ENCODE measurements around the gene SLC16A7. TPM values are rescaled to one million over a fixed set of nuclear protein-coding genes. Genes with fewer than 3 reads are reported as not detected.

Gene SLC16A7
- polyA plus RNA-seq, 1 of the 3 experiments (the other 2 are of a cell fraction) = not detected

- POLR2A ChIA-PET = no interaction called here
- 4% methylated on average over 3 of the region's 3 CpGs for WGBS (ENCODE audit: low lambda C conversion rate)
These were observed 24.5 kb downstream of the SLC16A7 start for GRCh38 chr12:59620326-59620725.

GRCh38 chr12:59624732-59625460, 29.1 kb downstream of the SLC16A7 start:
- Histone ChIP-seq H2AFZ (ENCODE audit: low read depth) (no peak overlapping the region), H3K27me3 (ENCODE audit: insufficient read depth) (no peaks in the 10 kb centered on the region), H3K27ac (ENCODE audit: low read depth in 2 of 2, low read length in 1 of 2) (no peak overlapping the region), H3K9ac (no peak overlapping the region), H3K4me3 (ENCODE audit: low read depth in 2 of 2, low read length in 1 of 2) (no peak overlapping the region), H3K36me3 (replicated peaks in 1 of 2; ENCODE audit: control insufficient read depth in 1 of 2, insufficient read depth in 2 of 2, low read length in 1 of 2) (no peaks in the 10 kb centered on the region), H3K4me2 (no peak overlapping the region), H3K9me3 (no peaks in the 10 kb centered on the region), H3K79me2 (ENCODE audit: insufficient read depth) (no peaks in the 10 kb centered on the region), H4K20me1 (ENCODE audit: insufficient read depth) (no peaks in the 10 kb centered on the region), H3F3A (replicated peaks; ENCODE audit: insufficient read depth) (no peaks in the 10 kb centered on the region), H3K4me1 (ENCODE audit: control insufficient read depth in 1 of 2, insufficient read depth in 2 of 2, low read depth in 1 of 2, low read length in 1 of 2) (no peaks in the 10 kb centered on the region), H3K9me2 (no peaks in the 10 kb centered on the region)
- TF ChIP-seq NRF1 (IDR thresholded peaks at IDR 0.05; ENCODE audit: low read depth, low read length) (no peak), SMC3 (IDR thresholded peaks at IDR 0.05; ENCODE audit: low read depth, low read length) (no peak), FOSL2 (IDR thresholded peaks at IDR 0.05; ENCODE audit: borderline replicate concordance, low read depth) (no peak), RFX5 (IDR thresholded peaks at IDR 0.05; ENCODE audit: low read length) (no peak), CHD2 (IDR thresholded peaks at IDR 0.05; ENCODE audit: low read length, partially characterized antibody) (no peak), EP300 (IDR thresholded peaks at IDR 0.05; ENCODE audit: borderline replicate concordance in 1 of 2, low read depth in 1 of 2, low read length in 1 of 2) (no peak)
- 0% methylated on average over 1 of the region's 1 CpG for WGBS (ENCODE audit: low lambda C conversion rate)
- CTCF ChIA-PET = no interaction called here
- no peak for DNase-seq
- POLR2A ChIA-PET = no interaction called here

More at GRCh38 chr12:59620326-59620725, 24.5 kb downstream of the SLC16A7 start:
- Histone ChIP-seq H2AFZ (ENCODE audit: low read depth) (no peak overlapping the region), H3K4me2 (no peak overlapping the region), H3K27me3 (ENCODE audit: insufficient read depth) (no peaks in the 10 kb centered on the region), H3K79me2 (ENCODE audit: insufficient read depth) (no peaks in the 10 kb centered on the region), H3K4me1 (ENCODE audit: control insufficient read depth in 1 of 2, insufficient read depth in 2 of 2, low read depth in 1 of 2, low read length in 1 of 2) (no peaks in the 10 kb centered on the region), H3K9ac (no peak overlapping the region), H3K9me2 (no peaks in the 10 kb centered on the region), H3K4me3 (ENCODE audit: low read depth in 2 of 2, low read length in 1 of 2) (no peak overlapping the region), H3F3A (replicated peaks; ENCODE audit: insufficient read depth) (no peaks in the 10 kb centered on the region), H3K27ac (ENCODE audit: low read depth in 2 of 2, low read length in 1 of 2) (no peak overlapping the region), H3K9me3 (no peaks in the 10 kb centered on the region), H4K20me1 (ENCODE audit: insufficient read depth) (no peaks in the 10 kb centered on the region), H3K36me3 (replicated peaks in 1 of 2; ENCODE audit: control insufficient read depth in 1 of 2, insufficient read depth in 2 of 2, low read length in 1 of 2) (no peaks in the 10 kb centered on the region)
- DNase-seq = no peak
- TF ChIP-seq NRF1 (IDR thresholded peaks at IDR 0.05; ENCODE audit: low read depth, low read length) = no peak
- TF ChIP-seq RFX5 (IDR thresholded peaks at IDR 0.05; ENCODE audit: low read length) = no peak
- CTCF ChIA-PET = interaction anchor here (1.2 kb wide), 1 partner anchor 10 kb away, joined by 3 read pairs; no protein-coding TSS in a partner anchor

GRCh38 chr12:59626382-59626781, 30.6 kb downstream of the SLC16A7 start:
- CTCF ChIA-PET = no interaction called here

More at GRCh38 chr12:59626382-59626781, 30.6 kb downstream of the SLC16A7 start:
- Histone ChIP-seq H4K20me1 (ENCODE audit: insufficient read depth) (no peaks in the 10 kb centered on the region), H3K4me2 (no peak overlapping the region), H3F3A (replicated peaks; ENCODE audit: insufficient read depth) (no peaks in the 10 kb centered on the region), H3K36me3 (replicated peaks in 1 of 2; ENCODE audit: control insufficient read depth in 1 of 2, insufficient read depth in 2 of 2, low read length in 1 of 2) (no peaks in the 10 kb centered on the region), H3K9me2 (no peaks in the 10 kb centered on the region), H2AFZ (ENCODE audit: low read depth) (no peak overlapping the region), H3K4me1 (ENCODE audit: control insufficient read depth in 1 of 2, insufficient read depth in 2 of 2, low read depth in 1 of 2, low read length in 1 of 2) (no peaks in the 10 kb centered on the region), H3K79me2 (ENCODE audit: insufficient read depth) (no peaks in the 10 kb centered on the region), H3K9ac (no peak overlapping the region), H3K4me3 (ENCODE audit: low read depth in 2 of 2, low read length in 1 of 2) (no peak overlapping the region), H3K27ac (ENCODE audit: low read depth in 2 of 2, low read length in 1 of 2) (no peak overlapping the region), H3K27me3 (ENCODE audit: insufficient read depth) (no peaks in the 10 kb centered on the region), H3K9me3 (no peaks in the 10 kb centered on the region)
- no peak for DNase-seq
- POLR2A ChIA-PET = no interaction called here
- WGBS (ENCODE audit: low lambda C conversion rate) = 0% methylated on average over 1 of the region's 1 CpG
- TF ChIP-seq SMC3 (IDR thresholded peaks at IDR 0.05; ENCODE audit: low read depth, low read length) (no peak), TCF12 (IDR thresholded peaks at IDR 0.05) (no peak), PBX3 (IDR thresholded peaks at IDR 0.05) (no peak), GABPA (IDR thresholded peaks at IDR 0.05; ENCODE audit: low read depth) (no peak), MEF2A (IDR thresholded peaks at IDR 0.05; ENCODE audit: borderline replicate concordance, low read depth) (no peak), RFX5 (IDR thresholded peaks at IDR 0.05; ENCODE audit: low read length) (no peak), FOXJ3 (CRISPR knock-in tag; IDR thresholded peaks at IDR 0.05) (no peak), ELF1 (IDR thresholded peaks at IDR 0.05) (no peak), CHD2 (IDR thresholded peaks at IDR 0.05; ENCODE audit: low read length, partially characterized antibody) (no peak), FOSL2 (IDR thresholded peaks at IDR 0.05; ENCODE audit: borderline replicate concordance, low read depth) (no peak), NFIC (IDR thresholded peaks at IDR 0.05; ENCODE audit: borderline replicate concordance) (no peak), EP300 (IDR thresholded peaks at IDR 0.05; ENCODE audit: borderline replicate concordance in 1 of 2, low read depth in 1 of 2, low read length in 1 of 2) (no peak), CTCF (IDR thresholded peaks at IDR 0.05) (no peak), SIN3A (IDR thresholded peaks at IDR 0.05; ENCODE audit: borderline replicate concordance, low read depth, low read length) (no peak), USF1 (IDR thresholded peaks at IDR 0.05; ENCODE audit: borderline replicate concordance, low read depth) (no peak), YY1 (IDR thresholded peaks at IDR 0.05; ENCODE audit: low read depth) (no peak)

All from SK-N-SH (cell line).